HG02973 (cell line): Measurements from ENCODE around the gene F12.
"Not testable (repeated sequence)": the region's sequence is repeated elsewhere in the genome, so short reads cannot be mapped to it uniquely, and the experiment has no call there.

Experiments
- ATAC-seq: cut with Tn5 transposase; IDR thresholded peaks from one replicate; pipeline ENCODE4 v1.9.1; 2021; ENCODE audit warnings: moderate library complexity; ENCODE audit not compliant: unreplicated experiment

F12 gene

DNA sequence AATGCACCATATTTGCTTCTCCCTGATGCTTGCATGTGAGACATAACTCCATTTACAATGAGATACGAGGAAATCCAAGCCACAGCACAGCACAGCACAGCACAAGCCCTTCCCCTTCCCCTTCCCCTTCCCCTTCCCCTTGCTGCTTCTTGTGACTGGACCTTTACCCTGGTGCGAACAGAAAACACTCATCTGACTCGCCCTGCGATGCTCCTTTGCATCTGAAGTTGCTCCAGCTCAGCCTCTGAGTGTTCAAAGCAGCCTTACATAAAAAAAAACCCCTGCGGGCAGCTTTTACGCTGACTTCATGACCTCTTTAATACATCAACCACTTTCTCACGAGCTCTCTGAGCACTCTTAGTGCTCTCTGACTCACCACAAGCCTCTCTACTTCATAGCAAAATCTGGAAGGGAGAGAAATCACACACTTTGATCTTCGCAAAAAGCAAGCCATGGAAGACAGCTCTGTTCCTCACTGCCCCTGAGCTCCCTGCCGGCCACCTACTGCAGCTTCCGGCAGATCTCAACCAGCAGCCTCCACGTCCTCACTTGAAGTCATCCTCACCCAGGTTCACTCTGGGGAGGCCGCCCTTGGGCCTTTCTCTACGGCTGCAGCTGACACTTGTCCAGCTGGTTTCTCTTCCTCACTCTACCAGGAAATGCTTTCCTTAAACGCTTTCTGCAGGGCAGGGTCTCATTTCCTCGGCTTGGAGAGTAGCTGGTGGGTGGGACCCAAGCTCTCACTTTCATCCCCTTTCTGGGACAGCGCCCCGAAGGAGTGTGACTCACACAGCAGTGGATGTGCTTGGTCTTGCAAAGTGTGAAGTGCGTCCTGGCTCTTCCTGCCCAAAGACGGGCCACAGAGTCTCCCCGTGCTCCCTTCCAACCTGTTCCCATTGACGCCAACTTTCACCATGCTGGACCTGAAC lies 19.9 kb downstream of the F12 start:
- ATAC-seq = no peak

GRCh38 chr5:177388521-177389052 lies 20.8 kb downstream of the F12 start:
- ATAC-seq = no peak

- ATAC-seq = no peak
Observed at GRCh38 chr5:177387405-177387804, 22.0 kb downstream of the F12 start.

DNA sequence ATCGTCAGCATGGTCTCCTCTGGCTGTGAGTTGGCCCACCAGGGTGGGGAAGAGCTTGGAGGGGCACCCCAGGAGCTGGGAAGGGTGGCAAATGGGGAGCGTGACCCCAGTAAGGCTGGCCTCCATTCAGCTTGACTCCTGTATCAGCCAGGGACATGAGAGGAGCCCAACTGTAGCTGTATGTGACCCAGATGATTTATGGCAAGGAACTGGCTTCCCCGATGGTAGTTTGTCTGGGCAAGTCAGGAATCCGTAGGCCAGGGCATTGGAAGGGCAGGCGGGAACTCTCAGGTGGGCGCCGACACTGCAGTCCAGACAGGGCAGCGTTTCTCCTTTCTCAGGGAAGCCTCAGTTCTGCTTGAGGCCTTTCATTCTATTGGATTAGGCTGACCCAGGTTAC lies 22.8 kb downstream of the F12 start:
- no peak for ATAC-seq

DNA sequence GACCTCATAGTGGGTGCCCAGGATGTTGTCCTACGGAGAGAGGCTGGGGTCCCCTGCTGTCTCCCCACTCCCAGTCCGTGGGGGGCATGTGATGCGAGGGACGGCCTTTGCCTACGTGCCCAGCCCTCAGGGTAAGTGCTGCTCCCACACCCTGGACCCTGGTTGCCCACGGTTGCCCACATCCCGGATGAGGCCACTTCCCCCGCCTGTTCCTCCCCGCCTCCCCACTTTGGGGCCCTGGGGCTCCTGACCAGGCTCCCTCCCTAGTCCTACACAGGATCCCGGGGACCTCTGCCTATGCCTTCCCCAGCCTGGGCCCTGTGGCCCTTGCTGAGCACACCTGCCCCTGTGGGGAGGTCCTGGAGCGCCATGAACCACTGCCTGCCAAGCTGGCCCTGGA lies 23.6 kb downstream of the F12 start:
- no peak for ATAC-seq

- no peak for ATAC-seq
Observed at GRCh38 chr5:177384134-177384533, 25.2 kb downstream of the F12 start, which contains the start of gene SLC34A1. Gene SLC34A1 (plus strand): TSS chr5:177384434. CDS start chr5:177385742, 1,308 bp downstream.

GRCh38 chr5:177383181-177383580 lies 26.2 kb downstream of the F12 start:
- ATAC-seq = no peak

GRCh38 chr5:177382423-177383029 lies 26.8 kb downstream of the F12 start:
- no peak for ATAC-seq

DNA sequence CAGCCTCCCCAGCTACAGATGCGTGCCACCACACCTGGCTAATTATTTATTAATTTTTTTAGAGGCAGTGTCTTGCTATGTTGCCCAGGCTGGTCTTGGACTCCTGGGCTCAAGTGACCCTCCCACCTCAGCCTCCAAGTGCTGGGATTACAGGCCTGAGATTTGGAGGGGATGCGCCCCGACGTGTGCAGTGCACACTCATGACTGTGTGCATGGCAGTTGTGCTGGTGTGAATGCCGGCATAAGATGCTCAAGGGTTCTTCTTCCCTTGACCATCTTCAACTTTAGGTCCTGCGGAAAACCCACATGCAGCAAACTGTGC lies 28.6 kb downstream of the F12 start:
- ATAC-seq = no peak

- no peak for ATAC-seq
Observed at GRCh38 chr5:177378884-177379883, 30.2 kb downstream of the F12 start.

GRCh38 chr5:177377851-177378776 lies 31.2 kb downstream of the F12 start:
- no peak for ATAC-seq

DNA sequence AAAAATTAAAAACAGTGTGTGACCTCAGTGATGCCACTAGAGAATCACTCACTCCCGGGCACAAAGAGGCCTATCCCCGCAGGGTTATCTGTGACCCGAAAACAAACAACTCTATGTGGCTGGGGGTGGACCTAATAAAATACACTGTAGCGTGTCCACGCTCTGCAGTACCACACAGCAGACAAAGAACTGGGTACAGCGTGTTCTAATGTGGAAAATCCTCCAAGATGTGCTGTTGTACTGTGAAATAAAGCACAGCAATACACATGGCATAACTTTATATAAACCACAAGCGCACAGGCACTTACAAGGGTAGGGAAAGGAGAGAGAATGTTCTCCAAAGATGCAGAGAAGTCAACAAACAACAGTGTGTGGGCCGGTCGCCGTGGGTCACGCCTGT lies 33.3 kb downstream of the F12 start:
- ATAC-seq = no peak

DNA sequence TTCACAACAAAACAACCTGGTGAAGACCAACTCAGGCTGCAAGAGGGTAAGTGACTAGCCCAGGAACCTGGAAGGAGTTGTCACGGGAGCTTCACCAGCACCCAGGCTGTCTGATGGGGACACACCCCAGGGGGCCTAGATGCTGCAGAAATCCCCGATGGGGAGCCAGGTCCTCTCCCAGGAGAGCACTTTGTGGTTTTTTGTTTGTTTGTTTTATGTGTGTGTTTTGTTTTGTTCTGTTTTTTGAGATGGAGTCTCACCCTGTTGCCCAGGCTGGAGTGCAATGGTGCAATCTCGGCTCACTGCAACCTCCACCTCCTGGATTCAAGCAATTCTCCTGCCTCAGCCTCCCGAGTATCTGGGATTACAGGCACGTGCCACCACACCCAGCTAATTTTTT lies 33.8 kb downstream of the F12 start:
- not testable (repeated sequence) for ATAC-seq

DNA sequence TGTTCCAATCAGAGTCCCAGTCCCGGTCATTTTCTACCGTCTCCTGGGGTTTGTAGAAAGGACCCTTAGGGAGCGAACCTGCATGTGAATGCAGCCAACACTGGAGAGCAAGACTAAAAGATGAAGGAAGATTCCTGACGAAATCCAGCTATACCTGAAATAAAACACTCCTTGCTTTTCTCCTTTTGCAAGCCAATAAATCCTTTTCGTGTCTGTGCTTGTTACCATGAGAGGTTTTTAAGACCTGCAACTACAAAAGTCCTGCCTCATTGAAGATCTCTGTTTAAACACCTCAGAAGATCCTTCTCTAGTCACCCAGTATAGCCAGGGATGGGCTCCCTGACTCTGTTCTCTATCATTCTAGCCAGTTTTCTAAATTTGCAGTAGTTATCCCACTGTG lies 35.2 kb downstream of the F12 start:
- no peak for ATAC-seq

DNA sequence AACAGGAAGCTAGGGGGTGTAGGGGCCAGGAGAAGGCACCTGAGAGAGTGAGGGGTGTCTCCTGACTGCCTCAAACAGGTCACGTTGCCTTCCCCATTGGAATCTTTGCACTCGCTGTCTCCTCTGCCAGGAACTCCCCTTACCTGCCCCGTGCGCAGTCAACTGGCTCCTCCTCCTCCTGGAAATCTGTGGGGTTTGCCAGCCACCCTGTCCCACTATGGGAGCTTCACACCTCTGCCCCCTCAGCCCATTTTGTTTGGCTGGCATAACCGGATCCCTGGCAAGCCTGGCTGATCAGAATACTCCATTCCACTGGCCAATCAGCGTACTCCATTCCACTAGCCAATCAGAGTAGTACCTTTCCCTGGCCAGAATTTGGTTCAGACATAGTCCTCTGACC lies 35.6 kb downstream of the F12 start:
- no peak for ATAC-seq

GRCh38 chr5:177372910-177373309 lies 36.5 kb downstream of the F12 start:
- no peak for ATAC-seq

DNA sequence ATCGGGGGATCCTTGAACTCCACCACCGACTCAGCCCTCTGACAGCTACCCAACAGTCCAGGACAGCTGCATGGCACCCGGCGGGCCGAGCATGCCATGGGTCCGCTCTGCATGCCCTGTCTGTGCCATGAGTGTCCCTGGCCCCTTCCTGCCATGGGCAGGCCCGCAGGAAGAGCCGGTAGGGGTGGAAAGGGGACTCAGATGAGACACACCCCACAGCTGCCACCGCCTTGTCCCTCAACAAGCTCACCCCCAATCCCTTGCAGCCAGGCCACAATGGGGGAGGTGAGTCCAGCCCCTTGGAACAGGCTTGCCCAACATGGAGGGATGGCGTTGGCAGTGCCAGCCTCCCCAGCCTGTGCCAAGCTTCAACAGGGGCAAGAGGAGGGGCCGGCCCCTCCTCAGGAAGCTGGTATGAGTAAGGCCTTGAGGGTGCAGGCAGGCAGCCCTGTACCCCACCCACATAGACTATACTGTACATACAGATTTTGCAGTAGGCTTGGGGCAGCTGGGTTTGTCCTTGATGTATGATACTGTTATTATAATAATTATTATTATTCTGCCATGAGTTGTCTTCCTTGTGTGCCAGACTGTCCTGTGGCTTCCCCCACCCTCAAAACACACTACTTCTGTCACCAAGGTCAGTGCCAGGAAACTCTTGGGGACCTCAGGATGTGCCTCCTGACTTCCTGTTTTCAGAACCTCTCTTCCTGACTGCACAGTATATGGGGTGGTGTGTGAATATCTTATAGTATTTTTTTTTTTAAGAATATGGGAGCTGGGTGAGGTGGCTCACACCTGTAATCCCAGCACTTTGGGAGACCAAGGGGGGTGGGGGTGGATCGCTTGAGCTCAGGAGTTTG lies 37.1 kb downstream of the F12 start:
- ATAC-seq = no peak

GRCh38 chr5:177371120-177372033 lies 38.0 kb downstream of the F12 start:
- ATAC-seq = no peak
